ENCODE measurements around the gene CDR2L.
"Not testable (repeated sequence)": the region's sequence is repeated elsewhere in the genome, so short reads cannot be mapped to it uniquely, and the experiment has no call there.

The CDR2L gene

DNA sequence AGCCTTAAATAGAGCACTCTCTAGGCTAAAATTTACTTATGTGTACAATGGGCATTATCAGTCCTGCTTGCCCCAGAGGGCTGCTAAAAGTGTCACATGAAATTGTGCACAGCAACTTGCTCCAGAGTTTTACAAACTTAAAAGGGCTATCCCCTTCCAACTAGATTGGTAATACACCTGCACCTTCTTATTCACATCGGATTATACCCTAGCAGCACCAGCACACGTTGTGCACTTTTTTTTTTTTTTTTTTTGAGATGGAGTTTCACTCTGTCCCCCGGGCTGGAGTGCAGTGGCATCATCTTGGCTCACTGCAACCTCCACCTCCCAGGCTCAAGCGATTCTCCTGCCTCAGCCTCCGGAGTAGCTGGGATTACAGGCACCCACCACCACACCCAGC lies 56.4 kb downstream of the CDR2L start:
- DNase-seq (ENCODE audit: low spot score): not testable (repeated sequence)

DNA sequence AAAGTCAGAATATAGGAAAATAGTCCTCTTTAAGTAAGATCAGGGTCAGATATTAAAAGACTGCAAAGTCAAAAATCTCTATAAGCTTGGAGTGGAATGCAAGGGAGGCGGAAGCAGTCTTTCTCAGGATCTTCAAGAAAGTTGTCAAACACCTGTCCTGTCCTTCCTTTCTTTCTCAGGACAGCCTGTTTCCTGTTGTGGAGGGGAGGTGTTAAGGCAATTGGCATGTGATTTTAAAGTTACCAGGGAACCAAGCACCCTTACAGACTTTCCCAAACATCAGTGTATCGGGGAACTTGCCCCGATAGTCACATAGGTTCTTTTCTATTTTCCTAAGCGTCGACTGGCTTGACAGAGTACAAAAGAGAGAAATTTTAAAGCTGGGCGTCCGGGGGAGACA lies 57.3 kb downstream of the CDR2L start:
- no peak for DNase-seq (ENCODE audit: low spot score)

- not testable (repeated sequence) for DNase-seq (ENCODE audit: low spot score)
Observed at GRCh38 chr17:75045946-75046406, 58.5 kb downstream of the CDR2L start.

GRCh38 chr17:75046407-75047289 lies 59.2 kb downstream of the CDR2L start, which contains the start of the genes ATP5PD and KCTD2:
Gene ATP5PD (minus strand): TSS chr17:75046969. CDS start chr17:75042650, 4,319 bp downstream.
Gene KCTD2 (plus strand): TSS chr17:75047225. CDS start chr17:75047251, 26 bp downstream.
- peak; percentile 97 for DNase-seq (ENCODE audit: low spot score)

GRCh38 chr17:75047398-75048098 lies 60.1 kb downstream of the CDR2L start:
- DNase-seq (ENCODE audit: low spot score): peak; percentile 42

GRCh38 chr17:75048249-75048878 lies 60.9 kb downstream of the CDR2L start:
- peak; percentile 66 for DNase-seq (ENCODE audit: low spot score)

DNA sequence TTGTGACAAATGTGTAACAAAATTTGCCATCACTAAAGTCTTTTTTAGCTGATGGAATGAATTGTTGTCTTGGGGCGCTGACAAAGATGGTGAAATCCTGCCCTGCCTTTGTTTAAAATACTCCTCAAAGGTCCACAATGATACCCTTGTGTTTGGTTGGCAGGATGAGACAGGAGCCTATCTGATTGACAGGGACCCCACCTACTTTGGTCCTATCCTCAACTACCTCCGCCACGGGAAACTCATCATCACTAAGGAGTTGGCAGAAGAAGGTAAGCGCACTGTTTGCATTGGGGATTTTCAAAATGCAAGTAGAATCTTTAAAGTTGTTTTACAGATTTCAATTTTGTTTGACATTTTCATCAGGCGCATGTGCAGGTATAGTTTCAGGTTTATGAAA lies 61.6 kb downstream of the CDR2L start:
- DNase-seq (ENCODE audit: low spot score): no peak

- no peak for DNase-seq (ENCODE audit: low spot score)
Observed at GRCh38 chr17:75049706-75050105, 62.3 kb downstream of the CDR2L start.

DNA sequence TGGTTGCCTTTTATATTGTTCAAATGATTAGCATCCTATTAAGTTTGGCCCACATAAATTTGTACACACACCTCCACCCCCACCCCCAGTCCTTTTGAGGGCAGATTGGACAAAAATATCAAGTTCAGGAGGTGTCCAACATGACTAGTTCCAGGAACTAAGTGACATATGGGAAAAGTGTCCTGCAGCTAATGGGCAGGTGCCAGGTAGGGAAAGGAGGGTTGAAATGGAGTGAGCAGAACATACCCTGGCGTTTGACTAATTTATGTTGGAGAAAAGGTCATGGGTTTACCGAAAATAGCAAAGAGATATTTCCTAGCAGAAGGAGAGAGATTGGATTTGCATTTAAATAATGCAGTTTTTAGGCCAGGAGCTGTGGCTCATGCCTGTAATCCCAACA lies 64.5 kb downstream of the CDR2L start:
- no peak for DNase-seq (ENCODE audit: low spot score)

All from pons (tissue), 1 donor.